HL-60 (cell line): ENCODE measurements around the gene IL2RA.

ENCODE experiments used
- SPI1 ChIP-seq: IDR thresholded peaks from 2 replicates; pipeline ENCODE4 v1.6.1; 2012; ENCODE audit warnings: low read depth, mild to moderate bottlenecking, borderline replicate concordance
- TF ChIP-seq, protein P1 (sequence below): IDR thresholded peaks from one replicate; pipeline ENCODE4 v1.5.1; 2011; ENCODE audit warnings: low read length, control low read depth, inconsistent platforms; ENCODE audit not compliant: insufficient read depth

DNA sequence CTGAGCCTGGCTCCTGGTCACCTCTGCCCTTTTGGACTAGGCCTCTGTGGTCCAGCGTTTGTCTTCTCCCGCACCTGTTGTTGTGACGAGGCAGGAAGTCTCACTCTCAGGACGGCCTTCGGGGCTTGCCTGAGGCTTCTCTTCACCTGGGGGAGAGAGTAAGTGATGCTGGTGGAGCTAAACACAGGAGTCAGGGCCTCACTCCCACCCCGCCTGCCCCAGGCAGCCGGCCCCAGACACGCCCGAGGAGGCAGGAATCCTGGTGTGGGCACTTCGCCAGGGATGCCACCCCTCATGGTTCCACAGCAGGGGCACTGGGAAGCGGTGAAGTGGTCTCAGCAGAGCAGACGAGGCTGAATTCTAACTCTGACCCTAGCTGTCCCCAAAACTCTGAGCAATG is 42.4 kb downstream of the IL2RA start:
- TF ChIP-seq, protein P1, sequence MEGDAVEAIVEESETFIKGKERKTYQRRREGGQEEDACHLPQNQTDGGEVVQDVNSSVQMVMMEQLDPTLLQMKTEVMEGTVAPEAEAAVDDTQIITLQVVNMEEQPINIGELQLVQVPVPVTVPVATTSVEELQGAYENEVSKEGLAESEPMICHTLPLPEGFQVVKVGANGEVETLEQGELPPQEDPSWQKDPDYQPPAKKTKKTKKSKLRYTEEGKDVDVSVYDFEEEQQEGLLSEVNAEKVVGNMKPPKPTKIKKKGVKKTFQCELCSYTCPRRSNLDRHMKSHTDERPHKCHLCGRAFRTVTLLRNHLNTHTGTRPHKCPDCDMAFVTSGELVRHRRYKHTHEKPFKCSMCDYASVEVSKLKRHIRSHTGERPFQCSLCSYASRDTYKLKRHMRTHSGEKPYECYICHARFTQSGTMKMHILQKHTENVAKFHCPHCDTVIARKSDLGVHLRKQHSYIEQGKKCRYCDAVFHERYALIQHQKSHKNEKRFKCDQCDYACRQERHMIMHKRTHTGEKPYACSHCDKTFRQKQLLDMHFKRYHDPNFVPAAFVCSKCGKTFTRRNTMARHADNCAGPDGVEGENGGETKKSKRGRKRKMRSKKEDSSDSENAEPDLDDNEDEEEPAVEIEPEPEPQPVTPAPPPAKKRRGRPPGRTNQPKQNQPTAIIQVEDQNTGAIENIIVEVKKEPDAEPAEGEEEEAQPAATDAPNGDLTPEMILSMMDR = no peak
- no peak for TF ChIP-seq SPI1
